Tibial artery (tissue), 4 donors: ENCODE results near the gene EFNA5.

Experiments used
- DNase-seq, 2 donors: peaks; one replicate each; pipeline ENCODE4 v3.0.0-alpha.2; 2019
- H3K27ac ChIP-seq, 2 donors: fragments of 200-600 bp; sonication (generic) in 1 of 2; 1 replicate in 1 of 2; 2 replicates in 1 of 2; pipeline ENCODE4 v1.5.1; 2018 to 2019; ENCODE audit warnings: mild to moderate bottlenecking in 1 of 2
- H3K27me3 ChIP-seq, 2 donors: fragments of 200-600 bp; sonication (generic) in 1 of 2; one replicate each; pipeline versions ENCODE4 v1.5.1 to v1.6.0; 2016 to 2019
- H3K36me3 ChIP-seq, 3 donors: fragments of 200-600 bp; sonication (generic) in 2 of 3; one replicate each; pipeline ENCODE4 v1.5.1; 2016 to 2019; ENCODE audit warnings: mild to moderate bottlenecking in 2 of 3
- H3K4me1 ChIP-seq, 4 donors: fragments of 200-600 bp; sonication (generic) in 2 of 4; 1 replicate in 3 of 4; 2 replicates in 1 of 4; pipeline ENCODE4 v1.5.1; 2016 to 2019
- H3K4me3 ChIP-seq, 2 donors: fragments of 200-600 bp; sonication (generic) in 1 of 2; 1 replicate in 1 of 2; 2 replicates in 1 of 2; pipeline ENCODE4 v1.5.1; 2018 to 2019; ENCODE audit warnings: mild to moderate bottlenecking in 2 of 2
- H3K9me3 ChIP-seq, 3 donors: fragments of 200-600 bp; sonication (generic) in 1 of 3; one replicate each; pipeline ENCODE4 v1.5.1; 2016 to 2019
- CTCF ChIP-seq, 2 experiments: fragments of 200-600 bp in 1 of 2; fragments of 450-650 bp in 1 of 2; IDR thresholded peaks; one replicate each; pipeline ENCODE4 v1.5.1; 2017 to 2019; ENCODE audit warnings: antibody characterized with exemption in 2 of 2, mild to moderate bottlenecking in 1 of 2, moderate library complexity in 1 of 2
- intact Hi-C: fragments of 100-400 bp; cut with DNase I; formaldehyde crosslinking; loops from one replicate; pipeline ENCODE4 v1.15.0; 2023; ENCODE audit warnings: low total_unique reads

The EFNA5 gene

DNA sequence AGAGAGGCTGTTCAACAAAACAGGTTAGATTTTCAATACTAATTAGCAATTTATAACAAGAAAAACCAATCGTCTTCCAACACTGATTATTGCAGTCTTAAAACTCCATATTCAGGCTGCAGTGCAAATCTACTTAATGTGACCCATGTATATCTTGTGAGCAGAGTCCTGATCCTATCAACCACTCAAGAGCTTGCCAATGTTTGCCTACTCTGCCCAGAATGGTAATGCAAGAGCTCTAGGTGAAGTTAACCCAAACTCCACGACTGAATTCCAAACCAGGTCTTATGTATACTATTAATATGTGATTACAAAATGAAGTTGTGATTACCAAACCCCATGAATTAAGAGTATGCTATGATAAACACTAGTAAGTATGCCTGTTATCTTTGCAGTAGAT, 17.1 kb downstream of the EFNA5 start:
- no peaks in the 10 kb centered on the region for H3K9me3 ChIP-seq
- no peak overlapping the region for H3K27ac ChIP-seq
- TF ChIP-seq CTCF (IDR thresholded peaks at IDR 0.05), result no peak
- no peak overlapping the region for H3K4me3 ChIP-seq
- H3K36me3 ChIP-seq, result no peaks in the 10 kb centered on the region
- intact Hi-C loops, result no loop called here
- peaks cover 0 to 20% (median 9%) of the 10 kb centered on the region in 4 donors for H3K4me1 ChIP-seq
- no peak for DNase-seq
- no peaks in the 10 kb centered on the region for H3K27me3 ChIP-seq

DNA sequence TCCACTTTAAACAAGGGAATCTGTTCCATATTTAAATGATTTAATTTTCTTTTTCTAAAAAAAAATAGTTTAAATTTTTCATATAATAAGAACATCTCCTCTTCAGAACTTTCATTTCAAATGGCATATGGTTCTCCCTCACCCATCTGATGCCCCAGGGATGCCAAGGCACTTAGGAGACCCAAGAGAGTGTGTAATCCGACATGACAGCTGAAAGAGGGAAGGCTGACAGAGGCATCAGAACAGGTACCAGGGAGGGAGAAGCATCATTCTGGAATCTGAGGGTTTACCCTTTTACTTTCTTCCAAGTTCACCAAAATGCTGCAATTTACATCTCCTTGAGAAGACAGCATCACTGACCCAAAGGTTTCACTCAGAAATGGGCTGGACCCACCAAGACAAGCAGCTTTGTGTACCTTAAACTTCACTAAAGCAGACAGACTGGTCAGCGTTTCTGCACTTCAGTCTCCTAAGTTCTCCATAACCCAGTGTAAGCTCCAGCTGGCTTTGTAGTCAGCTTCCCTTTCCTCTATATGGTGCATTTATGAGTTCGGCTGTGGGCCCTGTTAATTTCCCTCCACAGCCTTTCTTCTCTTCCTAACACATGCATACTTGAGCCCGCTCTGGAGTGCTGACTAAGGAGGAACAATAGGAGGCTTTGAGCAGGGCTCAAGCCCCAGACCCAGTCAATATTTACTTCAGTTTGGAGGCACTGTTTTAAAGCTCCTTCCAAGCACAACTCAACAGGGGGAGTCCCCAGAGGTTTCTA, 17.7 kb downstream of the EFNA5 start:
- H3K27ac ChIP-seq, result no peak overlapping the region
- no peaks in the 10 kb centered on the region for H3K9me3 ChIP-seq
- no peaks in the 10 kb centered on the region for H3K27me3 ChIP-seq
- H3K4me1 ChIP-seq, result peaks cover 0 to 20% (median 7%) of the 10 kb centered on the region in 4 donors
- DNase-seq, result no peak
- no peak for TF ChIP-seq CTCF (IDR thresholded peaks at IDR 0.05)
- no peaks in the 10 kb centered on the region for H3K36me3 ChIP-seq
- H3K4me3 ChIP-seq, result no peak overlapping the region
- intact Hi-C loops, result no loop called here

DNA sequence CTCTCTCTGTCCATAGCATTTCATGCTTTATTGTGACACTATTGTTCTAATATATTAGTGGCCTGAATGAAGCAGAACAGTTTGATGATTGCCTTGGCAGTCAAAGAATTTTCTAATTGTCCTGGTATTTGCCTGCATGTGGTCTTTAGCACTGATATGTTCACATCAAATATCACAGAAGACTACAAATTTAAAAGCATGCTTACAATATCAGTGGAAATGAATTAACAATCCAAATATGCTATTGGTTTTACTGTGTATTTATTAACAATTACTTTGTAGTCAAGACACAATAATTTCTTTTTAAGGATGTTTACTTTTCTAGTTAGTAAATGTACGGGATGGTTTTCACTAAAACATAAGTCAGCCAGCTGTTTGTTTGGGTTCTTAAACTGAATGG, 18.3 kb downstream of the EFNA5 start:
- intact Hi-C loops, result no loop called here
- DNase-seq, result no peak

GRCh38 chr5:107651325-107651724, 19.4 kb downstream of the EFNA5 start:
- DNase-seq, result no peak
- no peaks in the 10 kb centered on the region for H3K9me3 ChIP-seq
- H3K27ac ChIP-seq, result no peak overlapping the region
- no peaks in the 10 kb centered on the region for H3K27me3 ChIP-seq
- no peak overlapping the region for H3K4me3 ChIP-seq
- intact Hi-C loops, result no loop called here
- peaks cover 0 to 24% (median 7%) of the 10 kb centered on the region in 4 donors for H3K4me1 ChIP-seq
- TF ChIP-seq CTCF (IDR thresholded peaks at IDR 0.05), result no peak
- H3K36me3 ChIP-seq, result no peaks in the 10 kb centered on the region

More for the DNA sequence above, 18.3 kb downstream of the EFNA5 start:
- no peak for TF ChIP-seq CTCF (IDR thresholded peaks at IDR 0.05)
- no peaks in the 10 kb centered on the region for H3K9me3 ChIP-seq
- no peak overlapping the region for H3K4me3 ChIP-seq
- H3K27ac ChIP-seq, result no peak overlapping the region
- H3K36me3 ChIP-seq, result no peaks in the 10 kb centered on the region
- H3K4me1 ChIP-seq, result peaks cover 0 to 24% (median 7%) of the 10 kb centered on the region in 4 donors
- no peaks in the 10 kb centered on the region for H3K27me3 ChIP-seq

DNA sequence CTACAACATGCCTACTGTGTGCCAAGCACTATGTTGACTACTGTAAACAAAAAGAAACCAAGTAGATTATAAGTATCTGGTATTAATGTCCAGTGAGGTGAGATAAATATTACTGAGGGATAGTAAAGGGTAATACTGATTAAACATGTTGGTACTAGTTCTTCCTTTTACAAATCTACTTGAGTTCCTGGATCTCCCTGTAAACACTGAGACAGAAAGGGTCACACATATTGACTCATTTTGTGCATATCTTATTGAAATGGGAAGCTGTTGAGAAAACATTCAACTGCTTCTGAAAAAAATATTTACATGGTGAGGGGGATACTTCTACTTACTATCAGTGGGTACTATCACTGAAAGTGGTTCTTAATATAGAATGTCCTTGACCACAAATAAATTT, 24.3 kb downstream of the EFNA5 start:
- no peak for DNase-seq

More for the DNA sequence above, 24.3 kb downstream of the EFNA5 start:
- H3K27me3 ChIP-seq, result no peaks in the 10 kb centered on the region
- intact Hi-C loops, result no loop called here
- no peak overlapping the region for H3K4me3 ChIP-seq
- H3K9me3 ChIP-seq, result no peaks in the 10 kb centered on the region
- H3K36me3 ChIP-seq, result no peaks in the 10 kb centered on the region
- no peak overlapping the region for H3K27ac ChIP-seq
- H3K4me1 ChIP-seq, result peaks cover 0 to 4% (median 0%) of the 10 kb centered on the region in 4 donors
- no peak for TF ChIP-seq CTCF (IDR thresholded peaks at IDR 0.05)
